Panc1 (cell line): Measurements from ENCODE around the gene L3MBTL3. TPM values are rescaled to one million over a fixed set of nuclear protein-coding genes. Genes with fewer than 3 reads are reported as not detected.

Experiments used
- ATAC-seq: fragments of 200-7000 bp; cut with Tn5 transposase; 2 replicates; pipeline ENCODE4 v1.9.1; 2020; ENCODE audit warnings: mild to moderate bottlenecking, moderate library complexity
- BruUV-seq: library from RNA; stranded (reverse); fragments of 400-500 nt; replicated peaks from 2 replicates; lab custom pipeline; 2021; lab: Mats Ljungman, UMichigan
- CTCF ChIA-PET: fragments of 300-600 bp; sonication (Branson Sonifier 250); formaldehyde crosslinking; loops from one replicate; lab custom pipeline; 2022; ENCODE audit warnings: antibody characterized with exemption; lab: Charles Lee
- POLR2A ChIA-PET: fragments of 300-600 bp; sonication (Branson Sonifier 250); formaldehyde crosslinking; loops from one replicate; lab custom pipeline; 2022; ENCODE audit warnings: antibody characterized with exemption; lab: Charles Lee
- DNase-seq: peaks from one replicate; pipeline ENCODE4 v3.0.0-alpha.2; 2010; ENCODE audit warnings: low read depth, low spot score
- H3K27ac ChIP-seq: 2 replicates; pipeline ENCODE4 v1.5.1; 2011; ENCODE audit warnings: mild to moderate bottlenecking, low read length, inconsistent platforms
- H3K27me3 ChIP-seq: fragments of 200-500 bp; sonication (Bioruptor generic); 2 replicates; pipeline ENCODE4 v1.6.0; 2014; ENCODE audit warnings: low read length, inconsistent platforms; ENCODE audit not compliant: control insufficient read depth, insufficient read depth
- H3K36me3 ChIP-seq: fragments of 200-500 bp; sonication (Bioruptor generic); 2 replicates; pipeline ENCODE4 v1.5.1; 2014; ENCODE audit warnings: inconsistent platforms, mild to moderate bottlenecking, low read length, moderate library complexity; ENCODE audit not compliant: control insufficient read depth, insufficient read depth
- H3K4me1 ChIP-seq: 2 replicates; pipeline ENCODE4 v1.5.1; 2011; ENCODE audit warnings: inconsistent platforms, mild to moderate bottlenecking, low read length, moderate library complexity; ENCODE audit not compliant: control insufficient read depth, insufficient read depth
- H3K4me3 ChIP-seq, 2 experiments: 2 replicates each; pipeline ENCODE4 v1.5.1; 2011 to 2012; ENCODE audit warnings: low read depth in 2 of 2, low read length in 2 of 2, mild to moderate bottlenecking in 2 of 2, inconsistent platforms in 1 of 2, moderate library complexity in 1 of 2
- H3K9me3 ChIP-seq: fragments of 200-500 bp; sonication (Bioruptor generic); 2 replicates; pipeline ENCODE4 v1.5.1; 2014; ENCODE audit warnings: low read depth, mild to moderate bottlenecking, inconsistent platforms, low read length, moderate library complexity; ENCODE audit not compliant: control insufficient read depth, insufficient read depth
- POLR2AphosphoS5 ChIP-seq: IDR thresholded peaks from 2 replicates; pipeline ENCODE4 v1.6.1; 2012; ENCODE audit warnings: mild to moderate bottlenecking, low read depth, low read length, moderate library complexity
- SIN3A ChIP-seq: IDR thresholded peaks from 2 replicates; pipeline ENCODE4 v1.6.1; 2012; ENCODE audit warnings: low read depth, mild to moderate bottlenecking, low read length, moderate library complexity, borderline replicate concordance; ENCODE audit not compliant: insufficient read depth
- TCF7L2 ChIP-seq: IDR thresholded peaks from 2 replicates; pipeline ENCODE4 v1.6.1; 2011; ENCODE audit warnings: mild to moderate bottlenecking, low read depth, low read length, inconsistent platforms
- in situ Hi-C: cut with HindIII; loops from 2 replicates; pipeline ENCODE4 v1.10.0; 2016; ENCODE audit warnings: low sequenced_read_pairs, low pct_unique_long_range_greater_than_20kb
- intact Hi-C: fragments of 100-400 bp; cut with micrococcal nuclease; formaldehyde crosslinking; loops from one replicate; pipeline ENCODE4 v1.10.0; 2022; ENCODE audit not compliant: unreplicated experiment
- total RNA-seq: library from RNA; stranded (reverse); gene quantifications from one replicate; pipeline ENCODE4 v1.2.1, GENCODE V29; 2021; ENCODE audit not compliant: unreplicated experiment
- TF ChIP-seq, protein P1 (sequence below): fragments of 450-650 bp; IDR thresholded peaks from 2 replicates; pipeline ENCODE4 v1.5.1; 2017; ENCODE audit warnings: mild to moderate bottlenecking
- TF ChIP-seq, protein P2 (sequence below), 2 experiments: IDR thresholded peaks; 2 replicates each; pipeline ENCODE4 v1.6.1; 2011 to 2012; ENCODE audit warnings: low read depth in 2 of 2, control low read depth in 1 of 2, low read length in 1 of 2, mild to moderate bottlenecking in 1 of 2, moderate library complexity in 1 of 2; ENCODE audit not compliant: insufficient read depth in 1 of 2

L3MBTL3 gene
- total RNA-seq, 1 experiment from 2014 or later, result 4.2 TPM

GRCh38 chr6:129989396-129989795, 29.0 kb upstream of the L3MBTL3 start:
- DNase-seq (no peak), ATAC-seq (no peak)
- CTCF ChIA-PET, result no interaction called here
- in situ Hi-C loops, result no loop called here
- POLR2A ChIA-PET, result no interaction called here
- Histone ChIP-seq H3K27ac (no peak overlapping the region), H3K27me3 (no peaks in the 10 kb centered on the region), H3K36me3 (no peaks in the 10 kb centered on the region), H3K4me3 (no peak overlapping the region), H3K4me1 (no peaks in the 10 kb centered on the region), H3K9me3 (no peaks in the 10 kb centered on the region)
- intact Hi-C loops, result no loop called here
- no TSS peak for BruUV-seq
- TF ChIP-seq, protein P1, sequence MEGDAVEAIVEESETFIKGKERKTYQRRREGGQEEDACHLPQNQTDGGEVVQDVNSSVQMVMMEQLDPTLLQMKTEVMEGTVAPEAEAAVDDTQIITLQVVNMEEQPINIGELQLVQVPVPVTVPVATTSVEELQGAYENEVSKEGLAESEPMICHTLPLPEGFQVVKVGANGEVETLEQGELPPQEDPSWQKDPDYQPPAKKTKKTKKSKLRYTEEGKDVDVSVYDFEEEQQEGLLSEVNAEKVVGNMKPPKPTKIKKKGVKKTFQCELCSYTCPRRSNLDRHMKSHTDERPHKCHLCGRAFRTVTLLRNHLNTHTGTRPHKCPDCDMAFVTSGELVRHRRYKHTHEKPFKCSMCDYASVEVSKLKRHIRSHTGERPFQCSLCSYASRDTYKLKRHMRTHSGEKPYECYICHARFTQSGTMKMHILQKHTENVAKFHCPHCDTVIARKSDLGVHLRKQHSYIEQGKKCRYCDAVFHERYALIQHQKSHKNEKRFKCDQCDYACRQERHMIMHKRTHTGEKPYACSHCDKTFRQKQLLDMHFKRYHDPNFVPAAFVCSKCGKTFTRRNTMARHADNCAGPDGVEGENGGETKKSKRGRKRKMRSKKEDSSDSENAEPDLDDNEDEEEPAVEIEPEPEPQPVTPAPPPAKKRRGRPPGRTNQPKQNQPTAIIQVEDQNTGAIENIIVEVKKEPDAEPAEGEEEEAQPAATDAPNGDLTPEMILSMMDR, result no peak
- TF ChIP-seq TCF7L2 (no peak), POLR2AphosphoS5 (no peak), SIN3A (no peak)
- TF ChIP-seq, protein P2, sequence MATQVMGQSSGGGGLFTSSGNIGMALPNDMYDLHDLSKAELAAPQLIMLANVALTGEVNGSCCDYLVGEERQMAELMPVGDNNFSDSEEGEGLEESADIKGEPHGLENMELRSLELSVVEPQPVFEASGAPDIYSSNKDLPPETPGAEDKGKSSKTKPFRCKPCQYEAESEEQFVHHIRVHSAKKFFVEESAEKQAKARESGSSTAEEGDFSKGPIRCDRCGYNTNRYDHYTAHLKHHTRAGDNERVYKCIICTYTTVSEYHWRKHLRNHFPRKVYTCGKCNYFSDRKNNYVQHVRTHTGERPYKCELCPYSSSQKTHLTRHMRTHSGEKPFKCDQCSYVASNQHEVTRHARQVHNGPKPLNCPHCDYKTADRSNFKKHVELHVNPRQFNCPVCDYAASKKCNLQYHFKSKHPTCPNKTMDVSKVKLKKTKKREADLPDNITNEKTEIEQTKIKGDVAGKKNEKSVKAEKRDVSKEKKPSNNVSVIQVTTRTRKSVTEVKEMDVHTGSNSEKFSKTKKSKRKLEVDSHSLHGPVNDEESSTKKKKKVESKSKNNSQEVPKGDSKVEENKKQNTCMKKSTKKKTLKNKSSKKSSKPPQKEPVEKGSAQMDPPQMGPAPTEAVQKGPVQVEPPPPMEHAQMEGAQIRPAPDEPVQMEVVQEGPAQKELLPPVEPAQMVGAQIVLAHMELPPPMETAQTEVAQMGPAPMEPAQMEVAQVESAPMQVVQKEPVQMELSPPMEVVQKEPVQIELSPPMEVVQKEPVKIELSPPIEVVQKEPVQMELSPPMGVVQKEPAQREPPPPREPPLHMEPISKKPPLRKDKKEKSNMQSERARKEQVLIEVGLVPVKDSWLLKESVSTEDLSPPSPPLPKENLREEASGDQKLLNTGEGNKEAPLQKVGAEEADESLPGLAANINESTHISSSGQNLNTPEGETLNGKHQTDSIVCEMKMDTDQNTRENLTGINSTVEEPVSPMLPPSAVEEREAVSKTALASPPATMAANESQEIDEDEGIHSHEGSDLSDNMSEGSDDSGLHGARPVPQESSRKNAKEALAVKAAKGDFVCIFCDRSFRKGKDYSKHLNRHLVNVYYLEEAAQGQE (IDR thresholded peaks at IDR 0.05; ENCODE audit: insufficient read depth in 1 of 2, low read depth in 2 of 2, low read length in 1 of 2), result no peak

GRCh38 chr6:129992881-129993280, 25.5 kb upstream of the L3MBTL3 start:
- CTCF ChIA-PET, result no interaction called here
- H3K36me3 ChIP-seq, result no peaks in the 10 kb centered on the region
- TF ChIP-seq, protein P2 (IDR thresholded peaks at IDR 0.05; ENCODE audit: insufficient read depth in 1 of 2, low read depth in 2 of 2, low read length in 1 of 2), result no peak
- H3K4me3 ChIP-seq, result no peak overlapping the region
- in situ Hi-C loops, result no loop called here
- H3K9me3 ChIP-seq, result no peaks in the 10 kb centered on the region
- DNase-seq, result no peak
- BruUV-seq, result no TSS peak
- intact Hi-C loops, result no loop called here
- POLR2A ChIA-PET, result no interaction called here
- H3K27me3 ChIP-seq, result 0 out of 2 replicates have a peak, but pooled peaks cover 2% of the 10 kb centered on the region
- no peaks in the 10 kb centered on the region for H3K4me1 ChIP-seq
- no peak overlapping the region for H3K27ac ChIP-seq
- no peak for ATAC-seq
